ACC112 (cell line): ENCODE measurements around the gene CROCC.
"Not testable (repeated sequence)": the region's sequence is repeated elsewhere in the genome, so short reads cannot be mapped to it uniquely, and the experiment has no call there.

Source experiments
- H2AFZ ChIP-seq: fragments of 200-600 bp; sonication (generic); one replicate; pipeline ENCODE4 v1.6.0; 2017; ENCODE audit warnings: antibody characterized with exemption, low read length; ENCODE audit not compliant: unreplicated experiment
- H3K27ac ChIP-seq: fragments of 200-600 bp; sonication (generic); 2 replicates; pipeline ENCODE4 v1.5.1; 2014; ENCODE audit warnings: low read depth, mild to moderate bottlenecking, antibody characterized with exemption, low read length, moderate library complexity
- H3K27me3 ChIP-seq: fragments of 200-600 bp; sonication (generic); 2 replicates; pipeline ENCODE4 v1.6.1; 2014; ENCODE audit warnings: mild to moderate bottlenecking, antibody characterized with exemption, low read length, moderate library complexity, mixed read lengths; ENCODE audit not compliant: insufficient read depth
- H3K36me3 ChIP-seq: fragments of 200-600 bp; sonication (generic); 2 replicates; pipeline ENCODE4 v1.6.1; 2016; ENCODE audit warnings: mild to moderate bottlenecking, antibody characterized with exemption, low read length, moderate library complexity, mixed read lengths; ENCODE audit not compliant: insufficient read depth
- H3K4me1 ChIP-seq: fragments of 200-600 bp; sonication (generic); one replicate; pipeline ENCODE4 v1.6.1; 2016; ENCODE audit warnings: low read length, mixed read lengths; ENCODE audit not compliant: insufficient read depth, unreplicated experiment, control insufficient read depth
- H3K4me3 ChIP-seq: fragments of 200-600 bp; sonication (generic); 2 replicates; pipeline ENCODE4 v1.5.1; 2014; ENCODE audit warnings: mild to moderate bottlenecking, low read depth, low read length
- H3K79me2 ChIP-seq: fragments of 200-600 bp; sonication (generic); one replicate; pipeline ENCODE4 v1.6.0; 2016; ENCODE audit warnings: low read length; ENCODE audit not compliant: control insufficient read depth, unreplicated experiment, insufficient read depth

Gene CROCC

DNA sequence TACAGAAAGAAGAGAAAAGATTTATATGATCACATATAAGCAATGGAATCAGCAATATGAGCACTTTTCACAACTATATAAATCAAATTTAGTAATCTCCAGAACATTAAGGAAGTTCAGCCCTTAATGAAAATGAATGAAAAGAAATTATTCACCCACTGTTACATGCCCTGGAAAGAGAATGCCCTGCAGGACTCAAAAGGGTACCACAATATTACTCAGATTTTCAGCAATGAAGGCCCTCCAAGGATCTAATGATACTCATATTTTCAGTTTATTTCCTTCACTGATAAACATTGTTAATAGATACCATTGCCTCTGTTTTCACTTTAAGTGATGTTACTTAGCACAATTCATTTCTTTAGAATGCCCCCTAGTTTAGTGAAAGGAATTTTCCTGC is 23.4 kb upstream of the CROCC start:
- H3K4me1 ChIP-seq, H3K79me2 ChIP-seq, H3K36me3 ChIP-seq, H2AFZ ChIP-seq, H3K27ac ChIP-seq, H3K27me3 ChIP-seq, H3K4me3 ChIP-seq: not testable (repeated sequence)

DNA sequence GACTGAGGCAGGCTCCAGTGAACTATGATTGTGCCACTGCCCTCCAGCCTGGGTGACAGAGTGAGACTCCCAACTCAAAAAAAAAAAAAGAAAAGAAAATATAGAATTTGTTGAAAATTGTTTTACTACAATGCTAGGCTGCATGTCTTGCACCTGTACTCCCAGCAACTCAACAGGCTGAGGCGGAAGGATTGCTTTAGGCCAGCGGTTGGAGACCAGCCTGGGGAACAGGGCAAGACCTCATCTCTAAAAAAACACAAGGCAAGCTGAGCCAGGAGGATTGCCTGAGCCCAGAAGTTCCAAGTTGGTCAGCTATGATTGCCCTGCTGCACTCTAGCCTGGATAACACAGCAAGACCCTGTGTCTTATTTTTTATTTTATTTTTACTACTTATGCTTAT is 22.7 kb upstream of the CROCC start:
- H3K4me1 ChIP-seq, H3K27ac ChIP-seq, H3K27me3 ChIP-seq, H3K4me3 ChIP-seq, H2AFZ ChIP-seq, H3K36me3 ChIP-seq, H3K79me2 ChIP-seq: not testable (repeated sequence)

DNA sequence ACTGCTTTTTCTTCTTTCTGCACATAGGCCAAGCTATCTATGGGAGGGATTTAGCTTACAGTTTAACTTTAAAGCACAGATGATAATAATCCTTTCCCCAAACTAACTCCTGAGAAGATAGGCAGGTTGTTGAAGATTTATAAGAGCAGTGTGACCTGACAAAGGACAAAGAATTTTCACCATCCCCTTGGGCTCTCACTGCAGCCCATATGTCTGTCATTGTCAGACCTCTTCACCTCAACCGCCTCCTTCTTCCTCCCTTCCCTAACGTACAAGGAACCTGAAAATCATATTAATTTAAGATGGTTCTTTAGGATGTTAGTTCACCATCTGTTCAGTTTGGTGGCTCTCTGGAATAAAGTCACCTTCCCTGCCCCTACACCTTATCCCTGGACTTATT is 21.0 kb upstream of the CROCC start:
- no peaks in the 10 kb centered on the region for H3K36me3 ChIP-seq
- no peak overlapping the region for H3K4me3 ChIP-seq
- H3K4me1 ChIP-seq, result peaks cover 10% of the 10 kb centered on the region
- no peaks in the 10 kb centered on the region for H3K27me3 ChIP-seq
- no peaks in the 10 kb centered on the region for H3K79me2 ChIP-seq
- H2AFZ ChIP-seq, result no peak overlapping the region
- no peak overlapping the region for H3K27ac ChIP-seq

DNA sequence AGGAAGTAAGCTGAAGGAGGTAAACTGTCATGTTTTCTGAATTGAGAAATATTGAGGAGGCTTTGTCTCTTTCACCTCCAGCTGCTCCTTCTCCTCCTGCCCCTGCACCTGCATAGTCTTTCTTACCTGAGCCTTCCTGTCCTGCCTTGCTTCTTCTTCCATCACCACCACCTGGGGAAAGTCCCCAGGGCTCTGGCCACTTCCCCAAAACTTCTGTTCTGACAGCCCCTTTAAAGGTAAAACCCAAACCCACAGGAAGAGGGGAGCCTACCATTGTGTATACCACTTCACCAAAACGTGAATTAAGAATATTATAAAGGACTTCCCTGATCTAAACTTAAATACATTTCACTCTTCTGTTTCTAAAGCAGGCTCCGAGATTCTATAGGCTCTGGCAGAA is 20.4 kb upstream of the CROCC start:
- not testable (repeated sequence) for H3K4me3 ChIP-seq, H3K36me3 ChIP-seq, H3K27ac ChIP-seq, H3K27me3 ChIP-seq, H3K79me2 ChIP-seq, H2AFZ ChIP-seq
- H3K4me1 ChIP-seq, result peaks cover 16% of the 10 kb centered on the region

DNA sequence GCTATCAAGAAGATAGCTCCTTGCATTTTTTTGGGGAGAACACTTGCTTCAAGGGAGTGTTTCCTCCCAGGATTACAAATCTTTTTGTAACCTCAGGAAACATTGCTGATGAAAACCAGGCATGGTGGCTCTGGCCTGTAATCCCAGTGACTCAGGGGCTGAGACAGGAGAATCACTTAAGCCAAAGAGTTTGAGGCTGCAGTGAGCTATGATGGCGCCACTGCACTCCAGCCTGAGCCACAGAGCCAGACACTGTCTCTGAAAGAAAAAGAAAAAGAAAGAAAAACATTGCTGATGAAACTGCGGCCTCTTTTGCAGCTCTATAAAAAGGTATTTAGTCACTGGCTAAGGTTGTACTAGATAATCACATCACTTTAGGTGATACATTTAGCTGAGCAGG is 18.7 kb upstream of the CROCC start:
- Histone ChIP-seq H3K27me3 (no peaks in the 10 kb centered on the region), H3K79me2 (no peaks in the 10 kb centered on the region), H2AFZ (no peak overlapping the region), H3K27ac (peak overlapping the region; percentile 92), H3K36me3 (no peaks in the 10 kb centered on the region), H3K4me3 (peak overlapping the region; percentile 79; the same call in 1 of the 2 replicates), H3K4me1 (peaks cover 19% of the 10 kb centered on the region)

DNA sequence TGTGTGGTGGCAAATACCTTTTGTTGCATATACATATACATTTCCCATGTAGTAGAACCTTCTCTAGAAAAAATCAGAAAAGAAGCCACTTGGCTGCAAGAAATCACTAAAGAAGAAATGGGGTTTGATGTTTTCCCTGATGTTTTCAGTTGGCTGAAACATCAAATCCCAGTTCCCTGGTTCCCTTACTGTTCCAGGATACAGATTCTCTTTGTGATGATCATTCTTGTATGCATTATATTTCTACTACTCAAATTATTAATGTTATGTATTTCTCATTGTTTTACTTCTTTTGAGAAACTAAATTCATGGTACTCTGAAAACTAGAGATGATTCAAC is 18.3 kb upstream of the CROCC start:
- Histone ChIP-seq H2AFZ (no peak overlapping the region), H3K36me3 (no peaks in the 10 kb centered on the region), H3K4me1 (peaks cover 19% of the 10 kb centered on the region), H3K4me3 (peak overlapping the region; percentile 79), H3K27ac (peak overlapping the region; percentile 92), H3K79me2 (no peaks in the 10 kb centered on the region), H3K27me3 (no peaks in the 10 kb centered on the region)

DNA sequence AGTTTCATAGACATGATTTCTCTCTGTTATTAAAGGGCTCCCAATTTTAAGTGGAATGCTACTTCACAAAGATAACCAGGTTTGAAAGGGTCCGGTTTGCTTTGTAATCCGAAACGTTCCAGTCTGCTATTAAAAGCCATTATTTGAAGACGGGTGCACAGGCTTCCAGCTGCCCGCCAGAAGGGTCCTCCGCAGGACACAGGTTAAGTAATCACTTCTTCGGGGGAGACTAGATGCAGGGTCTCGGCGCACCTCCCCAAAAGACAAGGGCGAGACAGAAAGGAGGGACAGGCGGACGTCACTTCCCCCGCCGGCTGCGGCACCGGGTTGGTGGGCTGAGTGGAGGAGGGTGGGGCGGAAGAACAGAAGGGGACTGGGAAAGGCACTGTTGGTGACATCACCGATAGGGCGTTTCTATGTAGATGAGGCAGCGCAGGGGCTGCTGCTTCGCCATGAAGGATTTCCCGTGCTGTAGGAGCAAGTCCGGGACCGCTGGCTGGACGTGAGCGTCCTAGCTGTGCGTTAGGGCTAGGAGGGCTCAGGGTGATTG is 17.1 kb upstream of the CROCC start:
- Histone ChIP-seq H3K4me3 (peak overlapping the region; percentile 79), H3K27me3 (no peaks in the 10 kb centered on the region), H3K4me1 (peaks cover 19% of the 10 kb centered on the region), H3K27ac (peak overlapping the region; percentile 92), H2AFZ (peak overlapping the region; percentile 96), H3K79me2 (no peaks in the 10 kb centered on the region), H3K36me3 (no peaks in the 10 kb centered on the region)

DNA sequence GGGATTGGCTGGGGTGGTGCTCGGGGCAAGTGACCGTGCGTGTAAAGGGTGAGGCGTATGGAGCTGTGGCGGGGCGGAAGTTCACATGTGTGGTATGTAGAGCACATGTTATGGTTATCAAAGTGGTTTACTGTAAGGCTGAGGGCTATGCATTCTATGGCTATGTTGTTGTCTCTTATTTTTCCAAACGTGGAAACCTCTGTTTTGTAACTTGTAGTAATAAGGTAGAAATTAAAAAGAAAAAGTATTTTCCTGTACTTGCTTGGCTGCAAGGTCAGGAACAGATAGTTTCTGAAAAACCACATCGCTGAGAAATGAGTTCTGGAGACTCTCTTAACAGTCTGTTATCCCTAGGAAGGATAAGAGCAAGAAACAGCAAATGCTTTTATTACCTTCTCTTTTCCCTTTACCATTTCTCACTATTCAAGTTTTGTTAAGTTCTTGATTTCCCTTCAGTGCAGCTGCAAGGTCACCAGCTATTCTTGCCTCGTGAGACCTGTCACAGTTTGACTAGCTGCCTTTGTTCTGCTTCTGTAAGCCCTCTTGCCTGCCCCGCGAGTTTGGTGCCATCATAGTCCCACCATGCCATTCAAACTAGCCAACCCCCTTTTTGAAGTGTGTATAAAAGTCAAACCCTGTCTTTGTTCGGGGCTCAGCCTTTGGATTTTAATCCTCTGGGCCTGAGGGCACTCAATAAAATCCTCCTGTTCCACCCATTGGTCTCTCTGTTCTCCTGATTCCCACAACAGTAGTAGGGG is 16.4 kb upstream of the CROCC start:
- peak overlapping the region; percentile 49 for H2AFZ ChIP-seq
- H3K27ac ChIP-seq, result peak overlapping the region; percentile 92
- H3K36me3 ChIP-seq, result no peaks in the 10 kb centered on the region
- no peaks in the 10 kb centered on the region for H3K79me2 ChIP-seq
- peak overlapping the region; percentile 79 for H3K4me3 ChIP-seq
- H3K4me1 ChIP-seq, result peaks cover 19% of the 10 kb centered on the region
- no peaks in the 10 kb centered on the region for H3K27me3 ChIP-seq

DNA sequence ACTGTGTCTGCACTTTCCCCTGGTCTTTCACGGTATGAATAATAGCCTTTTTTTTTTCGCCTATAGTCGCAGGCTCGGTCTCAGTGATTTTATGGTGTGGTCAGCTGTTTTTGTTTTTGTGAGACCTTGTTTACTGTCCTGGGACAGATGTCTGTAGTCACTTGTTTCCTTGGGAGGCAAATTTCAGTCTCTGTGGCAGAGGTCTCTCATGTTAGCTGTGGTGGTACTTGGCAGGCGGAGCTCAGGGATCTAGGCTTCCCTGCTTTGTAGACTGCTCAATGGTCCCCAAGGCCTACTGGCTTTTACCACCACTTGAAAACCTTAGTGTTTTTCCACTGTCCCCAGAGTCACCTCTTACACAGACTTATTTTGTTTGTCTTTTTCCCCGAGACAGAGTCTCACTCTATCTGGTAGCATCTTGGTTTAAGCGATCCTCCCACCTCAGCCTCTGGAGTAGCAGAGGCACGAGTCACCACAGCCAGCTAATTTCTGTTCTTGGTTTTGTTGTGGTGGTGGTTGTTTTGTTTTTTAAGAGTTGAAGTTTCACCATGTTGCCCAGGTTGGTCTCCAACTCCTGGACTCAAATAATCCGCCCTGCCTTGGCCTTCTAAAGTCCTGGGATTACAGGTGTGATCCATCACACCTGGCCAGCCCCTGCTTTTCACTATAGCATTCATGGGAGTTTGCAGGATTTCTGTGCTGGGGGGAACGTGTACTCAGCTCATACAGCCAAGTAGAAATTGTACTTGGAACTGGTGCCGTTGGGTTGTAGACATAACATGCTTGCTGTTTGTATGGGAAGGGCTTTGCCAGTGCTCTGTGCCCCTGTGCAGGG is 15.6 kb upstream of the CROCC start:
- Histone ChIP-seq H3K4me3 (no peak overlapping the region), H3K27ac (peak overlapping the region; percentile 92), H3K27me3 (no peaks in the 10 kb centered on the region), H3K79me2 (no peaks in the 10 kb centered on the region), H3K4me1 (peaks cover 19% of the 10 kb centered on the region), H3K36me3 (no peaks in the 10 kb centered on the region), H2AFZ (no peak overlapping the region)

DNA sequence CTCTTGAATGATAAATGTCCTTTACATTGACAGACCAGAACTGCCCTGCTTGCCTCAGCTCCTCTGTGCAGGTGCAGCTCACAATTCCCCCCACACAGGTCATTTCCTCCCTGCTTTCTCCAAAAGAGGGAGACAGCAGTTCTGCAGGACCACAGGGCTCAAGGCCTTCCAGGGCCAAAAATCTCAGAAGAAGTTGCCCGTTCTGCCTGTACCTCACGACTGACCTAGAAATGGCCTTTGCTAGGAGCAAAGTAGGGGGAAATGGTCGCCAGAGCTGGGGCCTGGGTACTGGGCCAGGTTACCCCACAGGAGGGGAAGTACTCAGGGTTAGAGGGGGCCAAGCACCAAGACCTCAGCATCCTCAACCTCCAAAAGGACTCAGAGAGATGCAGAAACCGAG is 14.9 kb upstream of the CROCC start:
- Histone ChIP-seq H3K27ac (no peak overlapping the region), H2AFZ (no peak overlapping the region), H3K4me3 (no peak overlapping the region), H3K27me3 (no peaks in the 10 kb centered on the region), H3K79me2 (no peaks in the 10 kb centered on the region), H3K36me3 (no peaks in the 10 kb centered on the region), H3K4me1 (peaks cover 19% of the 10 kb centered on the region)
